IMR-90 (cell line): Measurements from ENCODE around the gene ARL6IP6.

Experiments used
- CTCF ChIP-seq: conservative IDR thresholded peaks from 2 replicates; pipeline ENCODE4 v1.5.1; 2012; ENCODE audit warnings: mild to moderate bottlenecking, low read depth, low read length, improper control_type of control experiment
- RAD21 ChIP-seq: IDR thresholded peaks from 2 replicates; pipeline ENCODE4 v1.6.1; 2012; ENCODE audit warnings: low read length, improper control_type of control experiment
- SMC3 ChIP-seq: fragments of 150-350 bp; IDR thresholded peaks from 2 replicates; pipeline ENCODE4 v1.6.1; 2016; ENCODE audit warnings: low read depth, mild to moderate bottlenecking, antibody characterized with exemption, low read length, moderate library complexity
- USF2 ChIP-seq: fragments of 150-350 bp; IDR thresholded peaks from 2 replicates; pipeline ENCODE4 v1.6.1; 2017; ENCODE audit warnings: mild to moderate bottlenecking, antibody characterized with exemption, low read length, low read depth

GRCh38 chr2:152729844-152730243 is 11.4 kb downstream of the ARL6IP6 start:
- TF ChIP-seq CTCF (no peak), USF2 (no peak), RAD21 (no peak), SMC3 (no peak)
